NB4 (cell line): ENCODE data around the gene DDX51.
A peak's percentile ranks its signal among the peaks of the same experiment; 100 is the strongest.

ENCODE experiments used
- DNase-seq: peaks from one replicate; pipeline ENCODE4 v3.0.0; 2010; ENCODE audit warnings: low read depth
- H3K4me3 ChIP-seq: one replicate; pipeline ENCODE4 v1.5.1; 2011; ENCODE audit warnings: mild to moderate bottlenecking, low read depth, low read length, moderate library complexity
- MAX ChIP-seq: IDR thresholded peaks from 2 replicates; pipeline ENCODE4 v1.6.1; 2011; ENCODE audit warnings: low read depth, low read length
- MYC ChIP-seq: IDR thresholded peaks from 2 replicates; pipeline ENCODE4 v1.6.1; 2011; ENCODE audit warnings: low read depth, low read length
- POLR2A ChIP-seq: IDR thresholded peaks from 2 replicates; pipeline ENCODE4 v1.6.1; 2011; ENCODE audit warnings: mild to moderate bottlenecking; ENCODE audit not compliant: insufficient read length; ENCODE audit errors: extremely low read depth
- TF ChIP-seq, protein P1 (sequence below): IDR thresholded peaks from one replicate; pipeline ENCODE4 v1.5.1; 2012; ENCODE audit warnings: low read depth, low read length

DDX51 gene

GRCh38 chr12:132175496-132176384, 31.6 kb upstream of the DDX51 start:
- H3K4me3 ChIP-seq: no peak overlapping the region
- no peak for TF ChIP-seq MAX
- TF ChIP-seq, protein P1, sequence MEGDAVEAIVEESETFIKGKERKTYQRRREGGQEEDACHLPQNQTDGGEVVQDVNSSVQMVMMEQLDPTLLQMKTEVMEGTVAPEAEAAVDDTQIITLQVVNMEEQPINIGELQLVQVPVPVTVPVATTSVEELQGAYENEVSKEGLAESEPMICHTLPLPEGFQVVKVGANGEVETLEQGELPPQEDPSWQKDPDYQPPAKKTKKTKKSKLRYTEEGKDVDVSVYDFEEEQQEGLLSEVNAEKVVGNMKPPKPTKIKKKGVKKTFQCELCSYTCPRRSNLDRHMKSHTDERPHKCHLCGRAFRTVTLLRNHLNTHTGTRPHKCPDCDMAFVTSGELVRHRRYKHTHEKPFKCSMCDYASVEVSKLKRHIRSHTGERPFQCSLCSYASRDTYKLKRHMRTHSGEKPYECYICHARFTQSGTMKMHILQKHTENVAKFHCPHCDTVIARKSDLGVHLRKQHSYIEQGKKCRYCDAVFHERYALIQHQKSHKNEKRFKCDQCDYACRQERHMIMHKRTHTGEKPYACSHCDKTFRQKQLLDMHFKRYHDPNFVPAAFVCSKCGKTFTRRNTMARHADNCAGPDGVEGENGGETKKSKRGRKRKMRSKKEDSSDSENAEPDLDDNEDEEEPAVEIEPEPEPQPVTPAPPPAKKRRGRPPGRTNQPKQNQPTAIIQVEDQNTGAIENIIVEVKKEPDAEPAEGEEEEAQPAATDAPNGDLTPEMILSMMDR: no peak
- no peak for DNase-seq

DNA sequence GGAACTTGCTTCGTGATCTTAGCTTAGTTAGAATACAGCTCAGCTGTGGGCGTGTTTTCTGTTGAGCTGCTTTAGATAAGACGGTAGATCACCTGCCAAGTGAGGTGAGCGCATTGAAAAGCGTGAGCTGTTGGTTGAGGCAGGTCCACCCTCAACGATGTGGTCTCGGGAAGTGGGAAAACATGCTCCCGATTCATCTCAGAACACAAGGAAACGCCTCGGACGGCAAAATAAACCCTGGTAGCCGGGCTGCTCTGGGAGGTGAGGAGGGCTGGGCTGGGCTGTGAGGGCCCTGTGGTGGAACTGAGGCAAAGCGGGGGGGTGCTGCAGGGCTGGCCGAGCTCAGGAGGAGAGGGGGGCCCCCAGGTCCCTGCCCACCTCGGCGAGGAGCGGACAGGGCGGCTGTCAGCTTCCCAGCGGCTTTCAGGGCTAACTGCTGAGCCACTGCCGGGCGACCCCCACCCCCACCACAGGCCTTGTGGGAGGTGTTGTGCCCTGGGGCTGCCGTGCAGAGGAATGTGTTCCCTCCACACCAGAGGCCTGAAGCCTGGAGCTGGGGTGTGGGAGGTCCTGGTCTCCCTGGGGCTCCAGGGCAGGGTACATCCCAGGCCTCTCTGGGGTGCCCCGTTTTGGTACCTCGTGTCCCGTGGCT, 30.8 kb upstream of the DDX51 start:
- H3K4me3 ChIP-seq: no peak overlapping the region
- DNase-seq: peak; percentile 52
- TF ChIP-seq POLR2A (no peak), MAX (no peak), MYC (no peak)
- TF ChIP-seq, protein P1: no peak

GRCh38 chr12:132174015-132174838, 30.1 kb upstream of the DDX51 start:
- no peak for DNase-seq
- no peak for TF ChIP-seq MYC
- no peak overlapping the region for H3K4me3 ChIP-seq

DNA sequence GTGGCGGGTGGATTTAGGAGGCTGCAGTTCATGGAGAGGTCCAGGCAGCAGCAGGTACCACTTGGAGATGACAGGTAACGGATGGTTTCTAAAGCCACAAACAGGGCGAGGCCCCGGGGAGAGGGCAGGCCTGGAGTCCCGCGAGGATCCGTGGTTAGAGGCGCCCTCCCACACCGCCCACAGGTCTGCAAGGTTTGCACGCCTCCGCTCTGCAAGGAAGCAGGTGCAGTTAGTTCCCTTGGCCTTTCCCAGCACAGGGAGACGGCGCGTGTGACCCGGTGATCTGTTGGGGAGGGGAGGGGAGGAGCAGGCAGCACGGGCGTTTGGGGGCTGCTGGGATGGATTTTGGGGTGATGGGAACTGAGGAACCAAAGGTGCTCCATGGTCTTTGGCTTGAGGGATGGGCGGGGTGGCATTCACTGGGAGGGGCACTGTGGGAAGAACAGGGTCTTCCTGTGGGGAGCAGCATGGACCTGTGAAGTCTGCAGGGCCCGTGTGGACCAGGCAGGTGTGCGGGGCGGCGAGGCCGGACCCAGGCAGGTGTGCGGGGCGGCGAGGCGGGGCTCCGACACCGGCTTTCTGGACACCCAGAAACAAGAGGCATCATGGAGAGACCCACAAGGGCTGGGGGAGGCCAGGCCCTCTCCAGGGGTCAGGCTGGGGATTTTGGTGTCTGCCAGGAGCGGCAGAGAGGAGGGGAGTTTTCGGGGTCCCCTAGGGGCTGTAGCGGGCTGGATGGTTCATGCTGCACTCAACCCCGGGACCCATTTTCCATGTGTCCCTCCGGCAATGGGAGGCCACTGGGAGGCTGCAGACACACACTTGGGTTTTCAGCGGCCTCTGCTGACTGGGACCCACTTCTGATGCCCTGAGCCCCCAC, 29.3 kb upstream of the DDX51 start:
- DNase-seq: peak; percentile 82
- H3K4me3 ChIP-seq: no peak overlapping the region
- TF ChIP-seq MYC: 0 out of 2 replicates have a peak, but pooled peaks have one; percentile 12
- TF ChIP-seq, protein P1: no peak
- TF ChIP-seq POLR2A: no peak
- no peak for TF ChIP-seq MAX

- TF ChIP-seq, protein P1: no peak
- TF ChIP-seq MAX (no peak), MYC (no peak), POLR2A (no peak)
- no peak overlapping the region for H3K4me3 ChIP-seq
- peak; percentile 56 for DNase-seq
Observed at GRCh38 chr12:132172619-132173018, 28.5 kb upstream of the DDX51 start.
